Stimulated activated CD8-positive, alpha-beta memory T cell treated with anti-CD3 and anti-CD28 coated beads, Interleukin-4, amount 100 ng/mL, for 48 hours (primary cell): Measurements from ENCODE around the gene ITM2B.
"Not testable (repeated sequence)": the region's sequence is repeated elsewhere in the genome, so short reads cannot be mapped to it uniquely, and the experiment has no call there.

Experiments used
- DNase-seq: peaks from one replicate; pipeline ENCODE4 v3.0.0-alpha.2; 2020

The ITM2B gene

GRCh38 chr13:48233046-48233888 lies at the start of gene ITM2B:
Gene ITM2B (plus strand): TSS chr13:48233206. CDS start chr13:48233361, 155 bp downstream.
- DNase-seq = peak; percentile 72

DNA sequence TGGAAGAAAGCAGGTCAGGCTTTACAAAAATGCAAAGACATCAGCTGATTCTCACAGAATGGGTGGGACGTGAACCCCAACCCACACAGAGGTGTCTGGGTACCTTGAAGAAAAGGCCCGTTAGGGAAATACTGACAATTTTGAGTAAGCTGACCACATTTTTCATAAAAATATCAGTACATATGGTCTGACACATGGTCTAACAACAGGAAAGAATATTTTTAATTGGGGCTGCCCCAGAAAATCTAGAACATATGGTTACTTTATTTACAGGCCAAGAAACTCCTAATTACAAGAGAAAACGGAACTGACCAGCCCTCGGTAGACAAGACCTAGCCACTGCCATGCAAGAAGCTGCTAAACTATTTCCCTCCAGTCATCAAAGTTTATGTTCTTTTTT lies 48.7 kb upstream of the ITM2B start:
- DNase-seq = no peak

GRCh38 chr13:48185018-48185417 lies 48.0 kb upstream of the ITM2B start:
- DNase-seq = no peak

- DNase-seq = no peak
These were observed 46.3 kb upstream of the ITM2B start for GRCh38 chr13:48186722-48187121.

DNA sequence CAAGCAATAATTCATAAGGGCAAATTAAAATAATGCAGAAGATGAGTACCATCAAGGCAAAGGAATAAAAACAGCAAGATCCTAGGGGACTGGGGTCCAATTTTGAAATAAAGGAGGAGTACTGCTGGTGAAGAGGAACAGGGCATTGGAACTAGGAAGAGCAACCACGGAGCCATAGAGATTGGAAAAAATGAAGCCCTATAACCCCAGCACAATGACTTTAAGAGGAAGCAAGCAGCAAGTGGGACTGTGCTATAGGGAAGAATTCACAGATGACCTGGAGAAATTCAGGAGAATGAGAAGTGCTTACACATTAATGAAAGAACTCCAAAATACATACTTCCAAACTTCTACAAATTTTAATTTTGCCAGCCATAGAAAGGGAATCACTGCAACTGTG lies 44.9 kb upstream of the ITM2B start:
- DNase-seq = no peak

- no peak for DNase-seq
These were observed 44.4 kb upstream of the ITM2B start for GRCh38 chr13:48188601-48189000.

- no peak for DNase-seq
These were observed 43.8 kb upstream of the ITM2B start for GRCh38 chr13:48189171-48189570.

GRCh38 chr13:48192411-48192935 lies 40.5 kb upstream of the ITM2B start:
- no peak for DNase-seq

DNA sequence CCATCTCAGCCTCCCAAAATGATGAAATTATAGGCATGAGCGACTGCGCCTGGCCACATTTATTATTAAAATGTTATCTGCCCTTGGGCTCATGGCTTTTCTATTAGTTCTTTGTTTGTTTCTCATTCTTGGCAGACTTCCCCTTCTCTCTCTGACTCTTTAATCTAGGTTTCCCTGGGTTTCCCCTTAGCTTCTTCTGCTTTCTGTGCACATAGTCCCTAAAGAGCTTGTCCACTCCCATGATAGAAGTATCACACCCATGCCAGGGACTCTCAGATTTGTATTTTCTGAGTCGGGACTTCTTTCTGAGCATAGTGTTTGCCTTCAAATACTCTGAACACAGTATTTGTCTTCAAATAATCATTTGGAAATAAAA lies 38.6 kb upstream of the ITM2B start:
- no peak for DNase-seq

DNA sequence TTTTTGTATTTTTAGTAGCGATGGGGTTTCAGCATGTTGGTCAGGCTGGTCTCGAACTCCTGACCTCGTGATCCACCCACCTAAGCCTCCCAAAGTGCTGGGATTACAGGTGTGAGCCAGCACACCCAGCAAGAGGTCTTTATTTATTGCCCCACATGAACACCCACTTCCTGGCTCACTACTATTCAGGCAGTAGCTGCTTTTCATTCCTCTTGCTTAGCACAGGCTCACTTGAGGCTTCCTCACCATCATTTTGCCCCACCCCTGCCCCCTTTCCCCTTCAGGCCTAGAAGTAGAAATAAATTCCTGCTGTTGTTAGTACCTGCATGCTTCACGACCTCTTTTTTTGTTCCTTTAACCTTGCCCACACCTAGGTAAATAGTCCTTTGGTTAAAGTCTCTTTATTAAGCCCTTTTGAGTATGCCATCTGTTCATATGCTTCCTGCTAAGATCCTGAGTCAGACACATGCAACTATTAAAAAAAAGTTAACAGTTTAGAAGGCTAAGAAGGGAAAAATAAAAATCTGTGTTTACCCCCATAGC lies 33.5 kb upstream of the ITM2B start:
- DNase-seq = no peak

DNA sequence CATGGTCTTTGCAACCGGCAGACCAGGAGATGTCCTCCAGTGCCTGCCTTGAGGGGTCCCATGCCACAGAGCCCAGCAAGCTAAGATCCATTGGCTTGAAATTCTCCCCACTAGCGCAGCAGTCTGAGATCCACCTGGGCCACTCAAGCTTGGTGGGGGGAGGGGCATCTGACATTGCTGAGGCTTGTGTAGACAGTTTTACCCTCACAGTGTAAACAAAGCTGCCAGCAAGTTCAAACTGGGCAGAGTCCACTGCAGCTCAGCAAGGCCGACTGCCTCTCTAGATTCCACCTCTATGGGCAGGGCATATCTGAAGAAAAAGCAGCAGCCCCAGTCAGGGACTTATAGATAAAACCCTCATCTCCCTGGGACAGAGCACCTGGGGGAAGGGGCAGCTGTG lies 32.0 kb upstream of the ITM2B start:
- no peak for DNase-seq

DNA sequence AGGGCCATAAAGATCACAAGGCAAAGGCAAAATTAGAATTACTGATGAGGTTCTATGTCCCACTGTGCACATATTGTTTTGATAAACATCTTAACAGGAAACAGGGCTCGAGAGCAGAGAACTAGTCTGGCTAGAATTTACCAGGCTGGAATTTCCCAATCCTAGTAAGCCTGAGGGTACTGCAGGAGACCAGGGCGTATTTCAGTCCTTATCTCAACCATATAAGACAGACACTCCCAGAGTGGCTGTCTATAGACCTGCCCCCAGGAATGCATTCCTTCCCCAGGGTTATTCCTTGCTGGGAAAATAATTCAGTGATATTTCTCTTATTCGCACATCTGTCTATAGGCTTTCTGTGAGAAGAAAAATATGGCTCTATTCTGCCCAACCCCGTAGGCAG lies 25.8 kb upstream of the ITM2B start:
- DNase-seq = not testable (repeated sequence)

GRCh38 chr13:48210178-48210577 lies 22.8 kb upstream of the ITM2B start:
- DNase-seq = no peak

DNA sequence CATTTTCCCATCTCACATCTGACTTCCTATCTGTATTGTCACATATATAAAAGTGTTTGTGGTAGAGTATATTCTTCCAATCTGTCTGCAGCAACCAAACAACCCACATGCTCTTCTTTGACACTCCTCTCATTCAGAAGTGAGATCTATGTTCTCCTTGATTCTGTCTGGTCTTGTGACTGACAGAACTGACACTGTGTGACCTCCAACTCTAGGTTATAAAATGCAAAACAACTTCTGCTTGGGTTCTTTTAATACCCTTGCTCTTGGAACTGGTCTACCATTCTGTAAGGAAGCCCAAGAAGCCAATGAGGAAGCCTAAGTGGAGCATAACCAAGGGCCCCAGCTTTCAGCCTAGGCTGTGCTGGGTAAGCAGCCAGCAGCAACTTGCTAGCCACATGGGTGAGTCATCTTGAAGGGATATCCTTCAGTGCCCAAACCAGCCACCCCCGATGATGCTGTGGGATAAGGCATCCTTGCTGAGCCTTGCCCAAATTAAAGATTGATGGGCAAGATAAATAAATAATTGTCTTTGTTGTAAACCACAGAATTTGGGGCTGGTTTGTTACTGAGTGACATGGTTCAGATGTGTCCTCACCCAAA lies 18.4 kb upstream of the ITM2B start:
- DNase-seq = peak; percentile 44

DNA sequence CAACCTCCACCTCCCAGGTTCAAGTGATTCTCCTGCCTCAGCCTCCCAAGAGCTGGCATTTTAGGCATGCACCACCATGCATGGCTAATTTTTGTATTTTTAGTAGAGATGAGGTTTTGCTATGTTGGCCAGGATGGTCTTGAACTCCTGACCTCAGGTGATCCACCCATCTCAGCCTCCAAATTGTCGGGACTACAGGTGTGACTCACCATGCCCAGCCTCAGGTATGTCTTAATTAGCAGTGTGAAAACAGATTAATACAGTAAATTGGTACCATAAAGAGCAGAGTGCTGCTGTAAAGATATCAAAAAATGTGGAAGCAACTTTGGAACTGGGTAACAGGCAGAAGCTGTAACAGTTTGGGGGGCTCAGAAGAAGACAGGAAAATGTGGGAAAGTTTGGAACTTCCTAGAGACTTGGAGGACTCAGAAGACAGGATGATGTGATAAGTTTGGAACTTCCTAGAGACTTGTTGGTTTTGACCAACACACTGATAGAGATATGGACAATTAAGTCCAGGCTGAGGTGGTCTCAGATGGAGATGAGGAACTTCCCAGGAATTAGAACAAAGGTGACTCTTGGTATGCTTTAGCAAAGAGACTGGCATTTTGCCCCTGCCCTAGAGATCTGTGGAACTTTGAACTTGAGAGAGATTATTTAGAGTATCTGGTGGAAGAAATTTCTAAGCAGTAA lies 17.3 kb upstream of the ITM2B start:
- not testable (repeated sequence) for DNase-seq

GRCh38 chr13:48216204-48216711 lies 16.7 kb upstream of the ITM2B start:
- no peak for DNase-seq

GRCh38 chr13:48220592-48220980 lies 12.4 kb upstream of the ITM2B start:
- DNase-seq = no peak

DNA sequence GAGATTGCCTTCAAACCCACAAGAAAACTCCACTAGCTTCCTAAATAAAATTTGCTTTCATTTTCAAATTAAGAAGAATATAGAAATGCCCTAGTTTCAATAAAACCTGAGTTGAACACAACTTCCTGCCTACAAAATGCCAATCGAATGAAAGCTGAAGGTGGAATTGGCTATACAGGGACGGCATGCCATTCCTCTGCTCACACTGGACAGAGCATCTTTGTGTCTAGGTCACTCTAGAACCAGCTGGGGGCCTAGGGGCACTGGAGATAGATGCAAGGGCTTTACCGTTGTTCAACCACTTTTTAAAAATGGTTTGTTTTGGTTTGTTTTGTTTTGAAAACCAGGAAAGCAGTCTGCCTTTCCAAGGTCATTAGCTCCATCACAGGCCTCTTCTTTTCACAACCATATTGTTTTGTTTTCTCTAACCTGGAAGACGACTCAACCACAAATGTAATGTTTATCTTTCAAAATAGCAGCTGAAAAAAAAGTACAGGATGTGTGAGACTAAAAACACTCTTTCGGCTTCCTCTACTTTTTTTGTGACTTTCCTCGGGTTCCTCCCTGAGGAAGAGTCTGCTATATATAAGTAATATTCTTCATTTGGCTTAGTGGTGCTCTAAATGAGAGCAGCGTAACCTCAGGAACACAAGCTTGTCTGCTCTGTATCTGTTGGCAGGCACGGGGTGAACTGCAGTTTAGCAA lies 11.9 kb upstream of the ITM2B start:
- DNase-seq = no peak

DNA sequence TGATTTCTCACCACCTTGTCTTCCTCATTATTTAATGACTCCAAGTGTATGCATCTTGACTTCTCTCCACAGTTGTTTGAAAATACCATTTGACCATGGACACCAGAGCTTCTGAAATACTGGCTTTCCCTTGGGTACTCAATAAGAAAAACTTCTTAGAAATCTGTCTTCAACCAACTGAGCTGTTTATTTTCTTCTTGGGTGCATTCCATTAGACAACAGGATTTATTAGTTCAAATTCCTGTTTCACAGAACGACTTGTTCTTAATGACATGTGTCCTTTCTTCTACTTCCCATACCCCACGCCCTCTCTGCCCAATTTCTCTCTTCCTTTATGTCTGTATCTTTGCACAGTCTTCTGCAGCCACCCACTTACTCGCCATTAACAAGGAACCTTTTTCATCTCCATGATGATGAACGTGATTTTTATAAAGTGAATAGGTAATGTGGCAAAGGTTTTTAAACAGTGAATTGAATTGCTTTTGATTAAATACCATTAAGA lies 11.3 kb upstream of the ITM2B start:
- no peak for DNase-seq

DNA sequence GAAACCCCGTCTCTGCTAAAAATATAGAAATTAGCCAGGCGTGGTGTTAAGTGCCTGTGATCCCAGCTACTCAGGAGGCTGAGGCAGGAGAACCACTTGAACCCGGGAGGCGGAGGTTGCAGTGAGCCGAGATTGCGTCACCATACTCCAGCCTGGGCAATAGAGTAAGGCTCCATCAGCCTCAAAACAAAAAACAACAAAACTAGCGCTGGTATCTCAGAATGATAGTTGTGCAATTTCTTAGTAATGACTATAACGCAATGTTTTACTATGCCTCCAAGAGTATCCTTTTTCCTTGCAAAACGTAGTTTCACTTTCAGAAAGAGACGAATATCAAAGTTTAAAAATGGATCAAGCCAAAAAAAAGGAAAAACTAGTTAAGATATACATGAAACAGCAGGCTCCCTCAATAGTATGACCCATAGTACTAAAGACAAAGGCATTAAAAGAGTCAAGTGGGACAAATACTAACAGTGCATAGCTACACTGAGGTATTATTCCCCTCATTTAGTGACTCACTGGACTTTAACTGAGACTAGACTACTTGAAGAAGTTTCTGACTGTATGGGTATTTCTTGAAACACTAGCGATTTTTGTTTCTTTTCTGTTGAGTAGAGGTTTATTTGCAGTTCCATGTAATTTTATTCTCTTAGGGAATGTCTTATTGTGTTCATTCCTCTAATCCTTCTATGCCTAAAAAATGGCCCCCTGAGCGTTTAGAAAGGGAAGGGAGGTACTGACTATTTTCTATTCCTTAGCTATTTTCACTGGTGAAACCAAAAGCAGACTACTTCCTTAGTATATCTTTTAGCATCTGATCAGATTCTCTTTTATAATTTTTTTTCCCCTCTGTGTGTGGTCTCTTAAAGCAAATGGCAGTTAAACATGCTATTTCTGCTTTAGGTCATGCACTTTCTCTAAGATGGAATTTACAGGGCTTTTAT lies 10.4 kb upstream of the ITM2B start:
- no peak for DNase-seq

GRCh38 chr13:48224701-48225100 lies 8.3 kb upstream of the ITM2B start:
- DNase-seq = no peak
